GM12874 (cell line): ENCODE measurements around the gene SLC6A19.

ENCODE experiments used
- TF ChIP-seq, protein P1 (sequence below): IDR thresholded peaks from 2 replicates; pipeline ENCODE4 v1.5.1; 2011; ENCODE audit warnings: low read depth, mild to moderate bottlenecking, control low read depth, low read length, moderate library complexity; ENCODE audit not compliant: insufficient read depth

SLC6A19 gene

GRCh38 chr5:1244976-1245375 lies 43.6 kb downstream of the SLC6A19 start:
- TF ChIP-seq, protein P1, sequence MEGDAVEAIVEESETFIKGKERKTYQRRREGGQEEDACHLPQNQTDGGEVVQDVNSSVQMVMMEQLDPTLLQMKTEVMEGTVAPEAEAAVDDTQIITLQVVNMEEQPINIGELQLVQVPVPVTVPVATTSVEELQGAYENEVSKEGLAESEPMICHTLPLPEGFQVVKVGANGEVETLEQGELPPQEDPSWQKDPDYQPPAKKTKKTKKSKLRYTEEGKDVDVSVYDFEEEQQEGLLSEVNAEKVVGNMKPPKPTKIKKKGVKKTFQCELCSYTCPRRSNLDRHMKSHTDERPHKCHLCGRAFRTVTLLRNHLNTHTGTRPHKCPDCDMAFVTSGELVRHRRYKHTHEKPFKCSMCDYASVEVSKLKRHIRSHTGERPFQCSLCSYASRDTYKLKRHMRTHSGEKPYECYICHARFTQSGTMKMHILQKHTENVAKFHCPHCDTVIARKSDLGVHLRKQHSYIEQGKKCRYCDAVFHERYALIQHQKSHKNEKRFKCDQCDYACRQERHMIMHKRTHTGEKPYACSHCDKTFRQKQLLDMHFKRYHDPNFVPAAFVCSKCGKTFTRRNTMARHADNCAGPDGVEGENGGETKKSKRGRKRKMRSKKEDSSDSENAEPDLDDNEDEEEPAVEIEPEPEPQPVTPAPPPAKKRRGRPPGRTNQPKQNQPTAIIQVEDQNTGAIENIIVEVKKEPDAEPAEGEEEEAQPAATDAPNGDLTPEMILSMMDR: no peak

GRCh38 chr5:1245905-1246576 lies 44.6 kb downstream of the SLC6A19 start:
- TF ChIP-seq, protein P1: no peak

- TF ChIP-seq, protein P1: no peak
These were observed 45.5 kb downstream of the SLC6A19 start for GRCh38 chr5:1246711-1247431.

- TF ChIP-seq, protein P1: no peak
These were observed 46.4 kb downstream of the SLC6A19 start for GRCh38 chr5:1247811-1248210.

- TF ChIP-seq, protein P1: no peak
These were observed 48.2 kb downstream of the SLC6A19 start for GRCh38 chr5:1249366-1250280.

DNA sequence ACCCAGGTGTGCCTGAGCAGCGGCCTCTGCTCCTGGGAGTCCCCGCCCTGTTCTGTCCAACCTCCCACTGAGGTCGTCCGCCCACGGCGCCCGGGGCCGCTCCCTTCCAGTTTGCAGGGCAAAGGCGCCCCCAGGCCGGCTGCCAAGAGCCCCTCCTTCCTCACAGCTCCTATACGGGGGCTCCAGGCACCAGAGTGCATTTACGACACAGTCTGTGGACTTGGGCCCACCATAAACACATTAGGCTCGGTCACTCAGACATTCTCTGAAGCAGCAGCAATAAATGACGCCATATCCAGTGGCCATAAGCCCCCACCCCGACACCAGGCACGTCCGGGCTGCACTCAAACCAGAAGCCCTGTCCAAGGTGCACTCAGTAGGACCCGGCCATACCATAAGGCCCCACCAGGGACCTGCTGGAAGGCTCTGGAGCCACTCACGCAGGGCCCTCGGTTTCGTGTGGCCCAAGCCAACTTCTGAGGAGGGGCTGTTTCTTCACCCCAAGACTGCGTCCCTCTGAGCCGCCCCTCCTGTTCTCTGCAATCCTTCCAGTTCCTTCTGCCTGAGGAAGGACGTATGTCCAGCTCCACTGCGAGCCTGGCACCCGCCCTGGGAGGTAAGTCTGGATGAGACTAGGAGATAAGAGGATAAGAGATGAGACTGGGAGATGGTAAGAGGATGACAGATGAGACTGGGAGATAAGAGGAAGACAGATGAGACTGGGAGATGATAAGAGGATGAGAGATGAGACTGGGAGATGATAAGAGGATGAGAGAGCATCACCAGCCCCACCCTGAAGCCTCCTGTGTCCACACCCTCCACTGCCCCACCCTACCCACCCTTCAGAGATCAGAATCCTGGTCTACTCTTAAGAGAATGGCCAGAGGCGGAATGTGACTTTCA lies 50.5 kb downstream of the SLC6A19 start:
- TF ChIP-seq, protein P1: no peak
